IMR-90 (cell line): ENCODE data around the gene FAM83F. TPM values are rescaled to one million over a fixed set of nuclear protein-coding genes. Genes with fewer than 3 reads are reported as not detected.

Experiments used
- ATAC-seq: fragments of 200-7000 bp; cut with Tn5 transposase; 2 replicates; pipeline ENCODE4 v1.9.1; 2020; ENCODE audit warnings: low read depth, mild to moderate bottlenecking, moderate library complexity
- BruUV-seq: library from RNA; stranded (reverse); fragments of 400-500 nt; replicated peaks from 2 replicates; lab custom pipeline; 2021; lab: Mats Ljungman, UMichigan
- CTCF ChIA-PET: fragments of 300-600 bp; formaldehyde crosslinking; extraction: SDS; loops from one replicate; lab custom pipeline; 2021; ENCODE audit warnings: antibody characterized with exemption; lab: Yijun Ruan, JAX
- POLR2A ChIA-PET: fragments of 300-600 bp; sonication (Branson Sonifier 250); formaldehyde crosslinking; loops from one replicate; lab custom pipeline; 2022; ENCODE audit warnings: antibody characterized with exemption; ENCODE audit not compliant: unreplicated experiment; lab: Charles Lee
- DNase-seq: peaks from one replicate; pipeline ENCODE4 v3.0.0; 2013
- H2AFZ ChIP-seq: replicated peaks from 2 replicates; pipeline ENCODE3; 2013; ENCODE audit warnings: low read length, mild to moderate bottlenecking; ENCODE audit not compliant: poor library complexity
- H2AK5ac ChIP-seq: 2 replicates; pipeline ENCODE4 v1.6.1; 2013; ENCODE audit warnings: low read depth, low read length, inconsistent platforms
- H2AK9ac ChIP-seq: replicated peaks from 2 replicates; pipeline ENCODE3; 2013; ENCODE audit warnings: mild to moderate bottlenecking, low read depth, low read length, moderate library complexity; ENCODE audit not compliant: poor library complexity
- H2BK120ac ChIP-seq: 2 replicates; pipeline ENCODE4 v1.6.1; 2013; ENCODE audit warnings: low read depth, low read length, inconsistent platforms
- H2BK15ac ChIP-seq: 3 replicates; pipeline ENCODE4 v1.6.1; 2013; ENCODE audit warnings: low read depth, low read length, inconsistent platforms
- H2BK20ac ChIP-seq: 2 replicates; pipeline ENCODE4 v1.6.1; 2013; ENCODE audit warnings: low read depth, mild to moderate bottlenecking, inconsistent platforms, low read length, moderate library complexity
- H2BK5ac ChIP-seq: 2 replicates; pipeline ENCODE4 v1.6.1; 2013; ENCODE audit warnings: mild to moderate bottlenecking, low read depth, low read length, inconsistent platforms; ENCODE audit not compliant: poor library complexity, severe bottlenecking
- H3K14ac ChIP-seq: replicated peaks from 2 replicates; pipeline ENCODE4 v1.6.1; 2013; ENCODE audit warnings: low read depth, low read length, inconsistent platforms
- H3K18ac ChIP-seq: 2 replicates; pipeline ENCODE4 v1.6.1; 2013; ENCODE audit warnings: low read depth, low read length, control low read depth
- H3K23ac ChIP-seq: 2 replicates; pipeline ENCODE4 v1.6.1; 2013; ENCODE audit warnings: low read depth, low read length, inconsistent platforms
- H3K27ac ChIP-seq: 2 replicates; pipeline ENCODE4 v1.5.1; 2013; ENCODE audit warnings: mild to moderate bottlenecking, control low read depth, low read length; ENCODE audit not compliant: insufficient read depth
- H3K27me3 ChIP-seq: 2 replicates; pipeline ENCODE4 v1.6.1; 2013; ENCODE audit warnings: low read length; ENCODE audit not compliant: control insufficient read depth, insufficient read depth
- H3K36me3 ChIP-seq: 2 replicates; pipeline ENCODE4 v1.6.1; 2013; ENCODE audit warnings: low read length, mixed read lengths; ENCODE audit not compliant: control insufficient read depth, insufficient read depth
- H3K4ac ChIP-seq: 2 replicates; pipeline ENCODE4 v1.6.1; 2013; ENCODE audit warnings: low read depth, low read length, inconsistent platforms
- H3K4me1 ChIP-seq: 2 replicates; pipeline ENCODE4 v1.6.1; 2013; ENCODE audit warnings: low read length, mixed read lengths; ENCODE audit not compliant: control insufficient read depth, insufficient read depth
- H3K4me2 ChIP-seq: 2 replicates; pipeline ENCODE4 v1.6.1; 2013; ENCODE audit warnings: low read depth, mild to moderate bottlenecking, control low read depth, low read length, moderate library complexity
- H3K4me3 ChIP-seq: 2 replicates; pipeline ENCODE4 v1.5.1; 2013; ENCODE audit warnings: low read depth, mild to moderate bottlenecking, control low read depth, low read length, moderate library complexity; ENCODE audit not compliant: insufficient read depth
- H3K56ac ChIP-seq: 2 replicates; pipeline ENCODE4 v1.6.1; 2013; ENCODE audit warnings: low read length, inconsistent platforms; ENCODE audit not compliant: insufficient read depth; ENCODE audit errors: extremely low read depth
- H3K79me1 ChIP-seq, 2 experiments: 2 replicates each; pipeline ENCODE4 v1.6.1; 2013; ENCODE audit warnings: low read length in 2 of 2, inconsistent platforms in 1 of 2, low read depth in 1 of 2
- H3K9ac ChIP-seq: 2 replicates; pipeline ENCODE4 v1.6.1; 2013; ENCODE audit warnings: low read depth, low read length, control low read depth
- H3K9me1 ChIP-seq: 2 replicates; pipeline ENCODE4 v1.6.1; 2013; ENCODE audit warnings: low read length, inconsistent platforms; ENCODE audit not compliant: insufficient read depth
- H3K9me3 ChIP-seq: 2 replicates; pipeline ENCODE4 v1.6.1; 2013; ENCODE audit warnings: low read length; ENCODE audit not compliant: control insufficient read depth, insufficient read depth
- H4K20me1 ChIP-seq: 2 replicates; pipeline ENCODE4 v1.6.1; 2013; ENCODE audit warnings: low read length, inconsistent platforms; ENCODE audit not compliant: insufficient read depth
- H4K5ac ChIP-seq: 2 replicates; pipeline ENCODE4 v1.6.1; 2013; ENCODE audit warnings: mild to moderate bottlenecking, low read depth, low read length, control low read depth
- H4K8ac ChIP-seq, 2 experiments: 2 replicates each; pipeline ENCODE4 v1.6.1; 2013; ENCODE audit warnings: low read depth in 2 of 2, low read length in 2 of 2, control low read depth in 1 of 2, inconsistent platforms in 1 of 2
- H4K91ac ChIP-seq: 2 replicates; pipeline ENCODE4 v1.6.1; 2013; ENCODE audit warnings: low read depth, low read length, inconsistent platforms; ENCODE audit not compliant: insufficient read depth
- BHLHE40 ChIP-seq: fragments of 150-350 bp; IDR thresholded peaks from 2 replicates; pipeline ENCODE4 v1.6.1; 2016; ENCODE audit warnings: mild to moderate bottlenecking, low read depth, low read length
- CEBPB ChIP-seq: IDR thresholded peaks from 2 replicates; pipeline ENCODE4 v1.6.1; 2012; ENCODE audit warnings: low read depth, low read length, improper control_type of control experiment
- CHD1 ChIP-seq: IDR thresholded peaks from 2 replicates; pipeline ENCODE4 v1.6.1; 2012; ENCODE audit warnings: low read depth, low read length, improper control_type of control experiment
- CTCF ChIP-seq: conservative IDR thresholded peaks from 2 replicates; pipeline ENCODE4 v1.5.1; 2012; ENCODE audit warnings: mild to moderate bottlenecking, low read depth, low read length, improper control_type of control experiment
- ELK1 ChIP-seq: fragments of 150-350 bp; IDR thresholded peaks from 2 replicates; pipeline ENCODE4 v1.6.1; 2016; ENCODE audit warnings: low read depth, mild to moderate bottlenecking, low read length, moderate library complexity, borderline replicate concordance
- MAFK ChIP-seq: IDR thresholded peaks from 2 replicates; pipeline ENCODE4 v1.6.1; 2012; ENCODE audit warnings: low read depth, low read length, improper control_type of control experiment
- MAZ ChIP-seq: IDR thresholded peaks from 2 replicates; pipeline ENCODE4 v1.6.1; 2012; ENCODE audit warnings: low read depth, mild to moderate bottlenecking, low read length, improper control_type of control experiment, moderate library complexity, borderline replicate concordance
- NFE2L2 ChIP-seq: fragments of 150-350 bp; IDR thresholded peaks from 2 replicates; pipeline ENCODE4 v1.6.1; 2016; ENCODE audit warnings: low read depth, mild to moderate bottlenecking, low read length
- RAD21 ChIP-seq: IDR thresholded peaks from 2 replicates; pipeline ENCODE4 v1.6.1; 2012; ENCODE audit warnings: low read length, improper control_type of control experiment
- RCOR1 ChIP-seq: IDR thresholded peaks from 2 replicates; pipeline ENCODE4 v1.6.1; 2012; ENCODE audit warnings: mild to moderate bottlenecking, low read length, improper control_type of control experiment; ENCODE audit not compliant: insufficient replicate concordance
- RFX5 ChIP-seq: IDR thresholded peaks from 2 replicates; pipeline ENCODE4 v1.8.0; 2012; ENCODE audit warnings: low read depth, mild to moderate bottlenecking, low read length, moderate library complexity
- SMC3 ChIP-seq: fragments of 150-350 bp; IDR thresholded peaks from 2 replicates; pipeline ENCODE4 v1.6.1; 2016; ENCODE audit warnings: low read depth, mild to moderate bottlenecking, antibody characterized with exemption, low read length, moderate library complexity
- USF2 ChIP-seq: fragments of 150-350 bp; IDR thresholded peaks from 2 replicates; pipeline ENCODE4 v1.6.1; 2017; ENCODE audit warnings: mild to moderate bottlenecking, antibody characterized with exemption, low read length, low read depth
- WGBS, 2 experiments: methylation state at CpG; one replicate each; pipeline versions ENCODE4 v1.1.5 to v1.1.7; 2013; ENCODE audit warnings: missing lambda C conversion rate in 2 of 2; ENCODE audit not compliant: insufficient read length in 1 of 2; ENCODE audit errors: extremely low coverage in 2 of 2; 5-methylcytosine and 5-hydroxymethylcytosine counted together
- dilution Hi-C: fragments of 300-500 bp; cut with HindIII; formaldehyde crosslinking; loops from one replicate; pipeline ENCODE4 v1.14.3; 2018; ENCODE audit warnings: low sequenced_read_pairs; ENCODE audit not compliant: unreplicated experiment
- in situ Hi-C: fragments of 300-500 bp; cut with MboI; formaldehyde crosslinking; loops from 3 replicates; pipeline ENCODE4 v1.14.3; 2019; ENCODE audit warnings: low sequenced_read_pairs, inconsistent platforms, mixed read lengths
- intact Hi-C: fragments of 100-400 bp; cut with micrococcal nuclease; formaldehyde crosslinking; loops from 2 replicates; pipeline ENCODE4 v1.10.0; 2022
- polyA plus RNA-seq, 3 experiments: library from polyadenylated mRNA; depleted of rRNA; stranded (reverse); fragments of >200 nt; gene quantifications; 2 replicates each; pipeline ENCODE4 v1.2.3, GENCODE V29; 2012; ENCODE audit warnings: low replicate concordance in 1 of 3
- total RNA-seq: library from RNA; depleted of rRNA; stranded (reverse); fragments of >200 nt; gene quantifications from 2 replicates; pipeline ENCODE4 v1.2.3, GENCODE V29; 2012

Gene FAM83F
- total and polyA plus RNA-seq, 2 of the 4 experiments (the other 2 are of a cell fraction), result not detected

DNA sequence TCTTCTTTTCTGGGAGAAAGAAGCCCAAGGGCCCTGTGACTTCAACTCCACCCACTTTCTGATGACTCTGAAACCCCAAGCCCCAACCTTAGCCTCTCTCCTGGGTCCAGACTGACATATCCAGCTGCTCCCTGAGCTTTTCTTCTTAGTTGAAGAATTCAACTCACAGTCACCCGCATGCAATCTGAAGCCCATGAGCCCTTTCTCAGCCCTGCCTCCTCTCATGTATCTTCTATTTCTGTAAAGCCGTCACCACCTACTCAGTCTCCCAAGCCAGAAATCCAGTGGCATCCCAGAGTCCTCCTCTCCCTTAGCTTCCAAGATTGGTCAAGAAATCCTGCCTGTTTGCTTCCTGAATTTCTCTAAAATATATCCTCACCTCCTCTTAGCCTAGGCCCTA is 41.7 kb upstream of the FAM83F start:
- H3K4me3 ChIP-seq, result no peak overlapping the region
- no peak overlapping the region for H3K27ac ChIP-seq
- 0 out of 2 replicates have a peak, but pooled peaks cover 2% of the 10 kb centered on the region for H3K9me1 ChIP-seq
- 100% methylated on average over 1 of the region's 2 CpGs; no CpG with 5 or more reads in 1 of the 2 experiments for WGBS, 2 experiments
- no peak overlapping the region for H4K8ac ChIP-seq
- H3K4ac ChIP-seq, result no peak overlapping the region
- no peak overlapping the region for H3K9ac ChIP-seq
- BruUV-seq, result no TSS peak
- H3K56ac ChIP-seq, result no peak overlapping the region
- no peak overlapping the region for H2BK120ac ChIP-seq
- dilution Hi-C loops, result no loop called here
- H2BK5ac ChIP-seq, result no peak overlapping the region
- ChIA-PET CTCF (no interaction called here), POLR2A (no interaction called here)
- ATAC-seq (no peak), DNase-seq (no peak)
- no peak overlapping the region for H2AFZ ChIP-seq
- no peaks in the 10 kb centered on the region for H4K20me1 ChIP-seq
- H3K14ac ChIP-seq, result no peak overlapping the region
- H2AK5ac ChIP-seq, result no peak overlapping the region
- peaks cover 34% of the 10 kb centered on the region for H3K27me3 ChIP-seq
- no peak overlapping the region for H2AK9ac ChIP-seq
- no peak overlapping the region for H4K5ac ChIP-seq
- in situ Hi-C loops, result no loop called here
- H2BK20ac ChIP-seq, result no peak overlapping the region
- H3K79me1 ChIP-seq, result no peaks in the 10 kb centered on the region
- no peak overlapping the region for H4K91ac ChIP-seq
- H3K9me3 ChIP-seq, result no peaks in the 10 kb centered on the region
- TF ChIP-seq MAFK (no peak), CTCF (no peak), USF2 (no peak), RFX5 (no peak), ELK1 (no peak), NFE2L2 (no peak), RCOR1 (no peak), BHLHE40 (no peak), RAD21 (no peak), CHD1 (no peak), SMC3 (no peak), CEBPB (no peak), MAZ (no peak)
- H3K4me1 ChIP-seq, result peaks cover 2% of the 10 kb centered on the region; the same call in 1 of the 2 replicates
- no peak overlapping the region for H3K4me2 ChIP-seq
- no peak overlapping the region for H3K23ac ChIP-seq
- no peak overlapping the region for H2BK15ac ChIP-seq
- H3K36me3 ChIP-seq, result no peaks in the 10 kb centered on the region
- H3K18ac ChIP-seq, result no peak overlapping the region
- intact Hi-C loops, result no loop called here
